Uterus (tissue), 2 donors: ENCODE data around the gene TKT.

Experiments
- POLR2A ChIP-seq, 2 donors: fragments of 450-650 bp; IDR thresholded peaks; one replicate each; pipeline ENCODE4 v1.6.1; 2016; ENCODE audit warnings: antibody characterized with exemption in 2 of 2, mild to moderate bottlenecking in 1 of 2, moderate library complexity in 1 of 2
- TF ChIP-seq, protein P1 (sequence below), 4 experiments: fragments of 200-600 bp in 2 of 4; fragments of 450-650 bp in 2 of 4; sonication (generic) in 2 of 4; IDR thresholded peaks; one replicate each; pipeline ENCODE4 v1.5.1; 2016 to 2019; ENCODE audit warnings: antibody characterized with exemption in 4 of 4, mild to moderate bottlenecking in 2 of 4, moderate library complexity in 1 of 4

DNA sequence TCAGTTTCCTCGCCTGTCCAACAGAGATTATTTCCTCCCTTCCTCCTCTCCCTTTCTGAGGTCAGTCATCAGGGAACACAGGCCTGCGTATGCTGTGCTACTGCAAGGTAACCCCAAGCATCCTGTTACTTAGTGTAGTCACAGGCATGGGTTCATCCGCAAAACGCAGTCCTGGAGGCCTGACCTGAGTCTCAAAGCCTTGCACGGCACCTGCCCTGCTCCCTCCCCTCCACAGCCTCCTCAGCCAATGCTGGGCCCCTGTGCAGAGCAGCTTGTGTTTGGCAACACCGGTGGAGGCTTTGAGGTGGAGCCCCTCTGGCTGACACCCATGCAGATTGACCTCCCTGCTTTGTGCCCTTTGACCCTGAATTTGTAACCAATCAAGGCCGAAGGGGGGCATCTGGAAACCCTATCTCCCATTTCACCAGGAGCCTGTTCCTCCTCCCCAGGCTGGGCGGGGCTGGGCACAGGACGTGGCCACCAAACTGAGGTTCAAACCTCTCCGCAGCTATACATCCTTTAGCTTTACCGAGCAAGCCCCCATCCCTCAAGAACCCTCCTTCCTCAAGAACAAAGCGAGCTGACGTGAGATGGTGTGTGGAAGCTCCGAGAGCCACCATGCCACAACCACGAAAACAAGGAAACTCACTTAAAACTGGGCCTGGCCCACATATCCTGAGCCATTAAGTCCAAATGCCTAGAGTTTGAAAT is 21.5 kb downstream of the TKT start:
- TF ChIP-seq, protein P1, sequence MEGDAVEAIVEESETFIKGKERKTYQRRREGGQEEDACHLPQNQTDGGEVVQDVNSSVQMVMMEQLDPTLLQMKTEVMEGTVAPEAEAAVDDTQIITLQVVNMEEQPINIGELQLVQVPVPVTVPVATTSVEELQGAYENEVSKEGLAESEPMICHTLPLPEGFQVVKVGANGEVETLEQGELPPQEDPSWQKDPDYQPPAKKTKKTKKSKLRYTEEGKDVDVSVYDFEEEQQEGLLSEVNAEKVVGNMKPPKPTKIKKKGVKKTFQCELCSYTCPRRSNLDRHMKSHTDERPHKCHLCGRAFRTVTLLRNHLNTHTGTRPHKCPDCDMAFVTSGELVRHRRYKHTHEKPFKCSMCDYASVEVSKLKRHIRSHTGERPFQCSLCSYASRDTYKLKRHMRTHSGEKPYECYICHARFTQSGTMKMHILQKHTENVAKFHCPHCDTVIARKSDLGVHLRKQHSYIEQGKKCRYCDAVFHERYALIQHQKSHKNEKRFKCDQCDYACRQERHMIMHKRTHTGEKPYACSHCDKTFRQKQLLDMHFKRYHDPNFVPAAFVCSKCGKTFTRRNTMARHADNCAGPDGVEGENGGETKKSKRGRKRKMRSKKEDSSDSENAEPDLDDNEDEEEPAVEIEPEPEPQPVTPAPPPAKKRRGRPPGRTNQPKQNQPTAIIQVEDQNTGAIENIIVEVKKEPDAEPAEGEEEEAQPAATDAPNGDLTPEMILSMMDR (IDR thresholded peaks at IDR 0.05), result no peak
- no peak for TF ChIP-seq POLR2A (IDR thresholded peaks at IDR 0.05)
